Rectal smooth muscle tissue (tissue), 1 donor: ENCODE measurements around the gene MACROD1.
A peak's percentile ranks its signal among the peaks of the same experiment; 100 is the strongest.

Experiments used
- H3K27ac ChIP-seq: one replicate; pipeline ENCODE4 v1.7.0; 2013; ENCODE audit warnings: low read depth, low read length, inconsistent platforms
- H3K27me3 ChIP-seq: one replicate; pipeline ENCODE4 v1.7.0; 2013; ENCODE audit warnings: low read length; ENCODE audit not compliant: control insufficient read depth, insufficient read depth
- H3K36me3 ChIP-seq: one replicate; pipeline ENCODE4 v1.7.0; 2013; ENCODE audit warnings: low read length; ENCODE audit not compliant: control insufficient read depth, insufficient read depth
- H3K4me1 ChIP-seq: one replicate; pipeline ENCODE4 v1.7.0; 2013; ENCODE audit warnings: low read length; ENCODE audit not compliant: control insufficient read depth, insufficient read depth
- H3K4me3 ChIP-seq: one replicate; pipeline ENCODE4 v1.7.0; 2013; ENCODE audit warnings: low read length
- H3K9ac ChIP-seq: one replicate; pipeline ENCODE4 v1.7.0; 2013; ENCODE audit warnings: low read length

MACROD1 gene

GRCh38 chr11:64003807-64004589, 161.9 kb downstream of the MACROD1 start:
- H3K4me3 ChIP-seq, result no peak overlapping the region
- H3K4me1 ChIP-seq, result peaks cover 2% of the 10 kb centered on the region
- H3K36me3 ChIP-seq, result no peaks in the 10 kb centered on the region
- H3K27me3 ChIP-seq, result no peaks in the 10 kb centered on the region
- no peak overlapping the region for H3K27ac ChIP-seq
- no peak overlapping the region for H3K9ac ChIP-seq

- Histone ChIP-seq H3K4me1 (peaks cover 4% of the 10 kb centered on the region), H3K27me3 (no peaks in the 10 kb centered on the region), H3K27ac (no peak overlapping the region), H3K9ac (no peak overlapping the region), H3K4me3 (no peak overlapping the region), H3K36me3 (peaks cover 12% of the 10 kb centered on the region)
Measured at GRCh38 chr11:64001484-64002420, 164.2 kb downstream of the MACROD1 start.

- no peak overlapping the region for H3K9ac ChIP-seq
- H3K27ac ChIP-seq, result no peak overlapping the region
- peaks cover 15% of the 10 kb centered on the region for H3K36me3 ChIP-seq
- no peaks in the 10 kb centered on the region for H3K27me3 ChIP-seq
- H3K4me3 ChIP-seq, result peak overlapping the region; percentile 51
- H3K4me1 ChIP-seq, result peaks cover 4% of the 10 kb centered on the region
Measured at GRCh38 chr11:64000740-64001483, 165.0 kb downstream of the MACROD1 start.

- H3K27ac ChIP-seq, result no peak overlapping the region
- peaks cover 4% of the 10 kb centered on the region for H3K4me1 ChIP-seq
- H3K9ac ChIP-seq, result no peak overlapping the region
- peaks cover 17% of the 10 kb centered on the region for H3K36me3 ChIP-seq
- peak overlapping the region; percentile 51 for H3K4me3 ChIP-seq
- H3K27me3 ChIP-seq, result no peaks in the 10 kb centered on the region
Measured at GRCh38 chr11:64000026-64000739, 165.7 kb downstream of the MACROD1 start.

GRCh38 chr11:63999349-64000025, 166.4 kb downstream of the MACROD1 start:
- Histone ChIP-seq H3K36me3 (peaks cover 17% of the 10 kb centered on the region), H3K27me3 (no peaks in the 10 kb centered on the region), H3K27ac (no peak overlapping the region), H3K4me3 (peak overlapping the region; percentile 21), H3K9ac (no peak overlapping the region), H3K4me1 (peaks cover 4% of the 10 kb centered on the region)

DNA sequence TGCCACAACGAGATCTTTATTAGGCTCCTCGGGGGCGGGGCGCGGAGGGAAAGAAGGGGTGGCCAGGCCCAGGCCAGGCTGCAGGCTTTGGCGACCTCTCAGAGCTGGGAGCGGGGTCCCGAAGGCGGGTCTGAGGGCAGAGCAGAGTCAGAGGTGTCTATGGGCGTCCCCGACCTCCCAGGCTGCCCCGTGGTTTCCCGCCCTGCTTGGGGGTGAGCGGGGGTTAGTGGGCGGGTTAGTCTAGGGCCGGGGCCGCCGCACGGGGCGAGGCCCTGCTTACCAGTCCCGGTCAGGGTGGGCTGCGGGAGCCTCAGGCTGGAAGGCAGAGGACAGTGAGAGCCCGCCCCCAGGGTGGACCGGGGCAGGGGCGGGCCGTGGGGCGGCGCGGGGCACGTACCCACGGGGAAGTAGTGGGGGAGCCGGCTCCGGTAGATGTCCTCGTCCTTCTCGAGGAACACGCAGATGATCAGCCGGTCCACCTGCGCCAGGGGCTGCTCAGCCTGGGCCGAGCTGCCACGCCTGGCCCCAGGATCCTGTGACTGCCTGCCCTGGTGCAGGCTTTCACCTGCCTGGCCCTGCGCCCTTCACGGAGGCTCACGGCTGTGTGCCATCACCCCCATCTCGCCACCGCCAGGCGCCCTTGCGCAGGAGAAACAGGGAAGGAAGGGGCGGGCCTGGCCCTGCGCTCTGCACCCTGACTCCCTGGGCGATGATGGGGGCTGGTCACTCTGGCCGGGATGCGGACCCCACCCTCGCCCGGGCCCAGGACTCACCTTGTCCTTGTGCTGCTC, 167.2 kb downstream of the MACROD1 start:
- peaks cover 4% of the 10 kb centered on the region for H3K4me1 ChIP-seq
- H3K27ac ChIP-seq, result no peak overlapping the region
- H3K36me3 ChIP-seq, result peaks cover 17% of the 10 kb centered on the region
- H3K9ac ChIP-seq, result no peak overlapping the region
- no peaks in the 10 kb centered on the region for H3K27me3 ChIP-seq
- H3K4me3 ChIP-seq, result no peak overlapping the region

- no peak overlapping the region for H3K9ac ChIP-seq
- H3K27me3 ChIP-seq, result no peaks in the 10 kb centered on the region
- H3K27ac ChIP-seq, result no peak overlapping the region
- peaks cover 4% of the 10 kb centered on the region for H3K4me1 ChIP-seq
- H3K36me3 ChIP-seq, result peaks cover 17% of the 10 kb centered on the region
- no peak overlapping the region for H3K4me3 ChIP-seq
Measured at GRCh38 chr11:63997801-63998337, 168.0 kb downstream of the MACROD1 start.

GRCh38 chr11:63997104-63997700, 168.7 kb downstream of the MACROD1 start:
- no peak overlapping the region for H3K9ac ChIP-seq
- no peak overlapping the region for H3K27ac ChIP-seq
- no peak overlapping the region for H3K4me3 ChIP-seq
- no peaks in the 10 kb centered on the region for H3K27me3 ChIP-seq
- H3K4me1 ChIP-seq, result peaks cover 4% of the 10 kb centered on the region
- peaks cover 17% of the 10 kb centered on the region for H3K36me3 ChIP-seq

- H3K4me1 ChIP-seq, result peaks cover 4% of the 10 kb centered on the region
- H3K9ac ChIP-seq, result no peak overlapping the region
- no peak overlapping the region for H3K4me3 ChIP-seq
- H3K36me3 ChIP-seq, result peaks cover 17% of the 10 kb centered on the region
- H3K27me3 ChIP-seq, result no peaks in the 10 kb centered on the region
- no peak overlapping the region for H3K27ac ChIP-seq
Measured at GRCh38 chr11:63996512-63996911, 169.4 kb downstream of the MACROD1 start.

- no peak overlapping the region for H3K9ac ChIP-seq
- no peak overlapping the region for H3K27ac ChIP-seq
- H3K4me3 ChIP-seq, result no peak overlapping the region
- peaks cover 2% of the 10 kb centered on the region for H3K4me1 ChIP-seq
- no peaks in the 10 kb centered on the region for H3K27me3 ChIP-seq
- H3K36me3 ChIP-seq, result peaks cover 20% of the 10 kb centered on the region
Measured at GRCh38 chr11:63993993-63994392, 171.9 kb downstream of the MACROD1 start.
